22Rv1 (cell line): Measurements from ENCODE around the gene SYT6.

ENCODE experiments used
- ZFX ChIP-seq: fragments of 450-650 bp; IDR thresholded peaks from 2 replicates; pipeline ENCODE4 v1.6.1; 2017; ENCODE audit warnings: antibody characterized with exemption, borderline replicate concordance
- TF ChIP-seq, protein P1 (sequence below): fragments of 450-650 bp; IDR thresholded peaks from 2 replicates; pipeline ENCODE4 v1.5.1; 2017; ENCODE audit warnings: mild to moderate bottlenecking

DNA sequence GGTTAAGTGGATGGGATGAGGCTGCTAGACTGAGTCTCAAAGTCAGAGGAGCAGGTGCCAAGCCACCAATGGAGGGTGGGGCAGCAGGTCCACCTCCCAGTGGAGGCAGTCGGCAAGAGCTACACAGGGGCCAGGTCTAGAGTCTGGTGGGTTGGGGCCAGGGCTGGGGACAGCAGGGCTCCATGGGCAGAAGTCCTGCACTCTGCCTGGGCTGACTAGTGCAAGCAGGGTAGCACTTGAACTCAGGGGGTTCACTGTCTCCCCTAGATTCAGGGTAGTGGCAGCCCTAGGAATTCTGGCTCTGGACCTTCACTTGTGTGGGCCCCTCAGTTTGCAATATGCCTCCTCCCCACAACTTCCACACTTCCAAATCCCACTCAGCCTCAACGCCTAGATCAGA, 66.2 kb downstream of the SYT6 start:
- TF ChIP-seq, protein P1, sequence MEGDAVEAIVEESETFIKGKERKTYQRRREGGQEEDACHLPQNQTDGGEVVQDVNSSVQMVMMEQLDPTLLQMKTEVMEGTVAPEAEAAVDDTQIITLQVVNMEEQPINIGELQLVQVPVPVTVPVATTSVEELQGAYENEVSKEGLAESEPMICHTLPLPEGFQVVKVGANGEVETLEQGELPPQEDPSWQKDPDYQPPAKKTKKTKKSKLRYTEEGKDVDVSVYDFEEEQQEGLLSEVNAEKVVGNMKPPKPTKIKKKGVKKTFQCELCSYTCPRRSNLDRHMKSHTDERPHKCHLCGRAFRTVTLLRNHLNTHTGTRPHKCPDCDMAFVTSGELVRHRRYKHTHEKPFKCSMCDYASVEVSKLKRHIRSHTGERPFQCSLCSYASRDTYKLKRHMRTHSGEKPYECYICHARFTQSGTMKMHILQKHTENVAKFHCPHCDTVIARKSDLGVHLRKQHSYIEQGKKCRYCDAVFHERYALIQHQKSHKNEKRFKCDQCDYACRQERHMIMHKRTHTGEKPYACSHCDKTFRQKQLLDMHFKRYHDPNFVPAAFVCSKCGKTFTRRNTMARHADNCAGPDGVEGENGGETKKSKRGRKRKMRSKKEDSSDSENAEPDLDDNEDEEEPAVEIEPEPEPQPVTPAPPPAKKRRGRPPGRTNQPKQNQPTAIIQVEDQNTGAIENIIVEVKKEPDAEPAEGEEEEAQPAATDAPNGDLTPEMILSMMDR = no peak
- TF ChIP-seq ZFX = no peak
